Neutrophil (primary cell): Measurements from ENCODE around the gene CEP162.
"Not testable (repeated sequence)": the region's sequence is repeated elsewhere in the genome, so short reads cannot be mapped to it uniquely, and the experiment has no call there.

Experiments
- H3K27ac ChIP-seq: fragments of 200-600 bp; sonication (generic); 2 replicates; pipeline ENCODE4 v1.5.1; 2016; ENCODE audit warnings: mild to moderate bottlenecking, moderate library complexity
- H3K27me3 ChIP-seq: fragments of 200-600 bp; sonication (generic); 2 replicates; pipeline ENCODE4 v1.6.0; 2016; ENCODE audit warnings: mild to moderate bottlenecking
- H3K36me3 ChIP-seq: fragments of 200-600 bp; sonication (generic); 2 replicates; pipeline ENCODE4 v1.5.1; 2017
- H3K4me1 ChIP-seq, 2 experiments: fragments of 200-600 bp in 1 of 2; sonication (generic) in 1 of 2; 1 replicate in 1 of 2; 2 replicates in 1 of 2; pipeline versions ENCODE4 v1.5.1 to v1.6.1; 2013 to 2016; ENCODE audit warnings: low read depth in 1 of 2, low read length in 1 of 2, mild to moderate bottlenecking in 1 of 2, moderate library complexity in 1 of 2; ENCODE audit not compliant: control insufficient read depth in 1 of 2, insufficient read depth in 1 of 2
- H3K4me3 ChIP-seq, 2 experiments: fragments of 200-600 bp in 1 of 2; sonication (generic) in 1 of 2; 1 replicate in 1 of 2; 2 replicates in 1 of 2; pipeline ENCODE4 v1.5.1; 2013 to 2016; ENCODE audit warnings: low read depth in 1 of 2, low read length in 1 of 2, mild to moderate bottlenecking in 1 of 2, moderate library complexity in 1 of 2
- H3K9me3 ChIP-seq: fragments of 200-600 bp; sonication (generic); 2 replicates; pipeline ENCODE4 v1.5.1; 2016
- CTCF ChIP-seq: fragments of 200-600 bp; sonication (generic); IDR thresholded peaks from 2 replicates; pipeline ENCODE4 v1.5.1; 2016; ENCODE audit warnings: antibody characterized with exemption

CEP162 gene

GRCh38 chr6:84086545-84087429, 140.7 kb downstream of the CEP162 start:
- no peak for TF ChIP-seq CTCF
- H3K27ac ChIP-seq, result no peak overlapping the region

GRCh38 chr6:84086056-84086455, 141.4 kb downstream of the CEP162 start:
- no peaks in the 10 kb centered on the region for H3K9me3 ChIP-seq
- no peak overlapping the region for H3K4me3 ChIP-seq
- H3K27me3 ChIP-seq, result no peaks in the 10 kb centered on the region
- no peak overlapping the region for H3K27ac ChIP-seq
- H3K4me1 ChIP-seq, result no peaks in the 10 kb centered on the region
- no peaks in the 10 kb centered on the region for H3K36me3 ChIP-seq
- no peak for TF ChIP-seq CTCF

More at GRCh38 chr6:84086545-84087429, 140.7 kb downstream of the CEP162 start:
- Histone ChIP-seq H3K9me3 (no peaks in the 10 kb centered on the region), H3K4me3 (no peak overlapping the region), H3K4me1 (no peaks in the 10 kb centered on the region), H3K36me3 (no peaks in the 10 kb centered on the region), H3K27me3 (no peaks in the 10 kb centered on the region)

- H3K9me3 ChIP-seq, H3K27me3 ChIP-seq, H3K4me1 ChIP-seq, H3K27ac ChIP-seq, H3K36me3 ChIP-seq, H3K4me3 ChIP-seq: not testable (repeated sequence)
Observed at GRCh38 chr6:84084705-84085104, 142.7 kb downstream of the CEP162 start.

GRCh38 chr6:84082689-84083265, 144.7 kb downstream of the CEP162 start:
- H3K4me1 ChIP-seq, result no peaks in the 10 kb centered on the region
- no peaks in the 10 kb centered on the region for H3K27me3 ChIP-seq
- H3K9me3 ChIP-seq, result no peaks in the 10 kb centered on the region
- no peak for TF ChIP-seq CTCF
- no peaks in the 10 kb centered on the region for H3K36me3 ChIP-seq
- H3K4me3 ChIP-seq, result no peak overlapping the region
- H3K27ac ChIP-seq, result no peak overlapping the region

- no peak overlapping the region for H3K4me3 ChIP-seq
- no peak for TF ChIP-seq CTCF
- no peaks in the 10 kb centered on the region for H3K36me3 ChIP-seq
- H3K27ac ChIP-seq, result no peak overlapping the region
- H3K27me3 ChIP-seq, result no peaks in the 10 kb centered on the region
- H3K4me1 ChIP-seq, result no peaks in the 10 kb centered on the region
- H3K9me3 ChIP-seq, result no peaks in the 10 kb centered on the region
Observed at GRCh38 chr6:84081222-84081621, 146.2 kb downstream of the CEP162 start.

GRCh38 chr6:84078335-84078734, 149.1 kb downstream of the CEP162 start:
- Histone ChIP-seq H3K27ac (no peak overlapping the region), H3K4me3 (no peak overlapping the region), H3K36me3 (no peaks in the 10 kb centered on the region), H3K4me1 (no peaks in the 10 kb centered on the region), H3K27me3 (no peaks in the 10 kb centered on the region), H3K9me3 (no peaks in the 10 kb centered on the region)
- no peak for TF ChIP-seq CTCF
